Right lung (tissue), 5 donors: ENCODE results near the gene CTSL. TPM values are rescaled to one million over a fixed set of nuclear protein-coding genes. Genes with fewer than 3 reads are reported as not detected.
"Not testable (repeated sequence)": the region's sequence is repeated elsewhere in the genome, so short reads cannot be mapped to it uniquely, and the experiment has no call there.

Experiments used
- DNase-seq, 2 donors: peaks; one replicate each; pipeline ENCODE4 v3.0.0-alpha.2; 2013
- polyA plus RNA-seq, 5 donors: library from polyadenylated mRNA; unstranded; fragments of 120-200 nt; gene quantifications; one replicate each; pipeline versions ENCODE4 v1.2.1 to v1.2.3, GENCODE V29; 2013; ENCODE audit warnings: inconsistent platforms in 1 of 5, low replicate concordance in 1 of 5; ENCODE audit not compliant: insufficient read length in 5 of 5, insufficient read depth in 1 of 5

The CTSL gene
- polyA plus RNA-seq, 5 donors: 72.3 to 85.0 (median 79.3) TPM

DNA sequence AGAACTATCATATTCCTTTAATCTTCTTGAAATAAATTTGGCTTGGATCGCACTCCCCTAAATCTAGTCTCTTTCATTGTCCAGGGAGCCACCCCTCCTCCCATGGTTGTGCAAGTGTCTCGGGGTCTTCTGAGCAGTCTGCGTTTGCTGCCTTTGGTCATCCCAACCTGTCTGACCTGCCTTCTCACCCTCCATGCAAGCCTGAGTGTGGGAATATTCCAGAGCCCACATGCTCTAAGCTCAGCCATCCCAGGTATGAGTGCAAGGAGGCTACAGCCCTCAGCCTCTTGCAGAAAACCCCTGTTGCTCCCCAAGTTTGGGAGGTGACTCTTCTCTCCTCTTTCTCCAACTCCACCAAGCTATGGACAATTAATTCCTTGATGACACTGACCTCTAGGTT lies 7.7 kb upstream of the CTSL start:
- DNase-seq: no peak

GRCh38 chr9:87718852-87719612 lies 6.9 kb upstream of the CTSL start:
- DNase-seq: no peak

DNA sequence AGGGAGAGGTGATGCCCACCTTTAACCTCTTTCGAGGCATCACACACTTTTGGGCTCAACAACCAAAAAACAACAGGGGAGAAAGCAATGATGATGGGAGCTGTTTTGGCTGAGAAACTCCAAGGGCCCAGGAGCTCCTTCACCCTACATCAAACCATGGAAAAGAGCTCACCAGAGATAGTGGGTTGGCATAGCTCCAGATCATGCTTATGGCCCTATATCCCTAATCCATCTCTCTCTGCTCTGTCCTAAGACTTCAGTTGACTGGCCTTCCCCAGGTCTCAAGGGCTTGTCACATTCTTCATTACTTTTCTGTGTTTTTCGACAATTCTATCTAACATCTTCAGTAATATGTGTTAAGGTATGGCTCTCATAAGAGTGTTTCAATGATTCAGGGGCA lies 5.7 kb upstream of the CTSL start:
- no peak for DNase-seq

- DNase-seq: no peak
Measured at GRCh38 chr9:87722393-87723088, 3.4 kb upstream of the CTSL start.

GRCh38 chr9:87725356-87725899 lies 491 bp upstream of the CTSL start:
- no peak for DNase-seq

DNA sequence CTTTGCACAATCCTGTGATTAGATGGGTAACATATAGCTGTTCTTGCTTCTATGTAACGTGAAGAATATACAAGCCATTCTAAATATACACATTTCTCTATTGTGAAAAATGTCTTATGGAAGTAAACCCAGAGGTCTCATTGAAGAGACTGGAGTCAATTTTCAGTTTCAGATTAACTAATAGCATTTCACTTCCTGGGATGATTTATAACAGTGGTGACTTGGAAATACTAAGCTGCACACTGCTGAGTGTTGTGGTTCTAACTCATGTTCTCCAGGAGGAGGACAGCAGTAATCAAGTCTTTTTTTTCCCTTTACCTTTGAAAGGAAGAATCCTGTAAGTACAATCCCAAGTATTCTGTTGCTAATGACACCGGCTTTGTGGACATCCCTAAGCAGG lies 3.3 kb downstream of the CTSL start:
- no peak for DNase-seq

DNA sequence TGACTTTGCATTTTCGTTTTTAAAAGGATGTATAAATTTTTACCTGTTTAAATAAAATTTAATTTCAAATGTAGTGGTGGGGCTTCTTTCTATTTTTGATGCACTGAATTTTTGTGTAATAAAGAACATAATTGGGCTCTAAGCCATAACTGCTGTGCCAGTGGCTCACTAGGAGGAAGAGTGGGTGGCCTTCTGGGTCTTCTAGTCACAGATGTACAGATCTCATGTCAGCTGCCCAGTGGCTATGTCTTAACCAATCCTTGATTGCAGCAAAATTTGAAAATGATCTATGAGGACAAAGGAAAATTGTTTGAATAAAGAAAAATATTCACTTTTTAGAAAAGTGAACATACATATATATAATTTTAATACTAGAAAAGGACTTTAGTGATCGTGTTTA lies 5.4 kb downstream of the CTSL start:
- no peak for DNase-seq

DNA sequence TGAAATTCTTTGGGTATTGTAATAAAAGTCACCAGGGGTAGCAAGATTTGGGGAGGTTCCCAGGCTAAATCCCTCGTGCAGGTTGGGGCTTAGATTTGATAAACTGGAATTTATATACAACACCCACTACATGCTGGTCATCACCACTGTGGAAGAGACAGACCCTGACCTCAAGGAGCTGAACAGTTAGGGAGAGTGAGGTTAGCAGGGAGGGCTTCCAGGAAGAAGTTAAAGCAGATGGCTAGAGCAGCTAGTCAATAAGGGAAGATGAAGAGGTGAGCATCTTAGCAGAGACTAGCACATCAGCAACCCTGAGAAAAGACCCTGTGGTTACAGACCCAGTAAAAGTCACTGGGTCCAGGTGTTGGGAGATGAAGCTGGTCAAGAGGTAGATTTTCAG lies 6.4 kb downstream of the CTSL start:
- DNase-seq: no peak

DNA sequence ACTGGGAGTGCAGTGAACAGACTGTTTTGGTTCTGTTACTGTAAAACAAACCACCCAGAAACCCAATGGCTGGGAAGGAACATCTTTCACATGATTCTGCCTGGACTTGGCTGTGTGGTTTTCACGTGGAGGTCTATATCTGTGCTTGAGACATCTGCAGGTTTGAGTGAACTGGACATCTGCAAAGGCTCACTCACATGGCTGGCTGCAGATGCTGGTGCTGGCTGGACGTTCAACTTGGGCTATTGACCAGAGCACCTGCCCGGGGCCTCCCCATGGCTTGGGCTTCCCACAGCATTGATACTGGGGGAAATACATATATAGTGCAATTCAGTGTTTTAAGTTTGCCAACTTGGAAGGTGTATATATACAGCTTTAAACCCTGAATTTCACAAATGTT lies 6.8 kb downstream of the CTSL start:
- DNase-seq: no peak

- no peak for DNase-seq
Measured at GRCh38 chr9:87733273-87734052, 7.5 kb downstream of the CTSL start.

GRCh38 chr9:87734106-87734505 lies 8.2 kb downstream of the CTSL start:
- DNase-seq: no peak

GRCh38 chr9:87739546-87739945 lies 13.6 kb downstream of the CTSL start:
- no peak for DNase-seq

- DNase-seq: no peak
Measured at GRCh38 chr9:87740209-87740608, 14.3 kb downstream of the CTSL start.

GRCh38 chr9:87741326-87741725 lies 15.4 kb downstream of the CTSL start:
- DNase-seq: no peak

- DNase-seq: no peak
Measured at GRCh38 chr9:87741891-87742290, 16.0 kb downstream of the CTSL start.

DNA sequence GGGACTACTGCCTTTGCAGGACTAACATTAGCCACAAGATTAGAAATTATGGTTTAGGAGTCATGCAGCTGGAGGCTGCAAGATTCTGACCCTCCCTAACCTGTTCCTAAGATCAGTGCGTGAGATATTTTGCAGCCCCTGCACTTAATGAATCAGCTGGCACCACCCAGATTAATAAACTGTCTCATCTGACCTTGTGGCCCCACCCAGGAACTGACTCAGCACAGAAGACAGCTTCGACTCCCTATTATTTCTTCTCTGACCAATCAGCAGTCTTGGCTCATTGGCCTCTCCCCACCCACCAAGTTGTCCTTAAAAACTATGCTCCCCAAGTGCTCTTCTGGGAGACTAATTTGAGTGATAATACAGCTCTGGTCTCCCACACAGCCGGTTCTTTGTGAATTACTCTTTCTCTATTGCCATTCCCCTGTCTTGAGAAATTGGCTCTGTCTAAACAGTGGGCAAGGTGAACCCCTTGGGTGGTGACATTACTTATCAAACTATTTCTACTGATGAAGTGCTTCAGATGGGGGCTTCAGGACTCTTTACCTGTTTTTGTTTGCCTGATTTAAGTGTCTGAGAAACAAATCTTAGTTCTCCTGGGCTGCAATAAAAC lies 17.0 kb downstream of the CTSL start:
- DNase-seq: no peak

- DNase-seq: not testable (repeated sequence)
Measured at GRCh38 chr9:87744247-87744646, 18.3 kb downstream of the CTSL start.

DNA sequence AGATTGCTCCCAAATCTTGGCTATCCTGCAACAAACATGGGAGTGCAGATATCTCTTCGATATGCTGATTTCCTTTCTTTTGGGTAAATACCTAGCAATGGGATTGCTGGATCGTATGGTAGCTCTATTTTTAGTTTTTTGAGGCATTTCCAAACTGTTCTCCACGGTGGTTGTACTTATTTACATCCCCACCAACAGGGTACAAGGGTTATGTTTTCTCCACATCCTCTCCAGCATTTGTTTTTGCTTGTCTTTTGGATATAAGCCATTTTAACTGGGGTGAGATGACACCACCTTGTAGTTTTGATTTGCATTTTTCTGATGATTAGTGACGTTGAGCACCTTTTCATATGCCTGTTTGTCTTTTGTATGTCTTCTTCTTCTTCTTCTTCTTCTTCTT lies 20.3 kb downstream of the CTSL start:
- DNase-seq: no peak

DNA sequence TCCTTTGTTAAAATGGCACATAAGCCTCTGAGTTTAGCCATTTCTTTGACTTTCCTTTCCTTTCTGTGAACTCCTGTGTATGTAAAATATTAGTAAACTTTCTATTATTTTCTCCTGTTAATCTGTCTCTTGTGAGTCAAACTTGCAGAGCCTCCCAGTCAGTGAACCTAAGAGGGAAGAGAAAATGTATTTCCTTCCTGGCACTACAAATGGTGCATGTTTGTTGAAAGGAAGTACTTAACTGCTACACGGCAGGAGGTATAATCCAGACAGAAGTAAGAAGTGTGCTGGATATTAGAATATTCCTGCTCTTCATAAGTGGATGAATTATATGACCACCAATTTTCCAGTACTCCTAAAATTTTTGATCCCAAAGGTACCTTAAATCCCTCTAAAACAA lies 23.0 kb downstream of the CTSL start:
- no peak for DNase-seq

DNA sequence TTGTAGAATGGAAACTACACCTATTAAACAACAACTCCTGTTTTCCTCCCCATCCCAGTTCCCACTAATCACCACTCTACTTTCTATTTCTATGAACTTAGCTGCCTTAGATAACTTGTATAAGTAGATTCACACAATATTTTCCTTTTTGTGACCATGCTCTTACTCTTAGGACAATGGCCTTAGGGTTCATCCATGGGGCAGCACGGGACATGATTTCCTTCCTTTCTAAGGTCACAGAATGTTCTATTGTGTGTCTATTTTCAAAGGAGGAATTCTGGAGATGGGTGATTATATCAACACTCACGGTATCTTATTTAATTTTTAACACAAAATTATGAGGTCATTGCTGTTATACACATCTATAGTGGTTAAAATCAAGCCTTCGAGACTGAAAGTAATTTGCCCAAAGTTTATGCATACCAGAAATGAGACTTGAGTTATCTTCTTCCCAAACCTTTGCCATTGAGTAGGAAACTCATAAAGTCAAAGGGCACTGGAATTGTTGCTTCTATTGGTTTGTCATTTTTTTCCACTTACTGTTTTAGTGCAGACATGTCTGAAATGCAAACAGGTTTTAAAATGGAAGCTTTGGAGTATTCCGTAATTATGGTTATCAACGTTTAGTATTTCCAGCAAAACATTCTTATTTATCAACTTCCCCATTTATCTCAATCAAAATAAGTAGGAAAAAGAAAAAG lies 23.6 kb downstream of the CTSL start:
- DNase-seq: no peak

GRCh38 chr9:87750726-87751125 lies 24.8 kb downstream of the CTSL start:
- no peak for DNase-seq
